H9 (cell line): ENCODE results near the gene FAM163B. TPM values are rescaled to one million over a fixed set of nuclear protein-coding genes. Genes with fewer than 3 reads are reported as not detected.

Experiments used
- DNase-seq: peaks from one replicate; pipeline ENCODE4 v3.0.0-alpha.2; 2017
- H2AFZ ChIP-seq: one replicate; pipeline ENCODE4 v1.6.1; 2013; ENCODE audit warnings: mild to moderate bottlenecking, low read length, control low read depth, moderate library complexity
- H2AK5ac ChIP-seq: 2 replicates; pipeline ENCODE4 v1.6.1; 2013; ENCODE audit warnings: low read length, control low read depth, mixed read lengths; ENCODE audit not compliant: insufficient read length
- H2BK120ac ChIP-seq: one replicate; pipeline ENCODE4 v1.6.1; 2013; ENCODE audit warnings: low read depth, mild to moderate bottlenecking, low read length, control low read depth, inconsistent platforms; ENCODE audit not compliant: poor library complexity, severe bottlenecking
- H2BK12ac ChIP-seq: 2 replicates; pipeline ENCODE4 v1.6.1; 2013; ENCODE audit warnings: low read length, control low read depth, mixed read lengths, low read depth; ENCODE audit not compliant: insufficient read length
- H2BK15ac ChIP-seq: 2 replicates; pipeline ENCODE4 v1.6.1; 2013; ENCODE audit warnings: low read depth, low read length, control low read depth
- H2BK20ac ChIP-seq: one replicate; pipeline ENCODE4 v1.6.1; 2013; ENCODE audit warnings: low read depth, mild to moderate bottlenecking, low read length, control low read depth, inconsistent platforms; ENCODE audit not compliant: poor library complexity, severe bottlenecking
- H2BK5ac ChIP-seq: 2 replicates; pipeline ENCODE4 v1.6.1; 2013; ENCODE audit warnings: low read length, control low read depth, mixed read lengths; ENCODE audit not compliant: insufficient read length
- H3K14ac ChIP-seq: 2 replicates; pipeline ENCODE4 v1.6.1; 2013; ENCODE audit warnings: low read length, control low read depth; ENCODE audit not compliant: insufficient read depth
- H3K18ac ChIP-seq: 2 replicates; pipeline ENCODE4 v1.6.1; 2013; ENCODE audit warnings: low read depth, mild to moderate bottlenecking, mixed read lengths, low read length, control low read depth; ENCODE audit not compliant: insufficient read length
- H3K23ac ChIP-seq: 2 replicates; pipeline ENCODE4 v1.6.1; 2013; ENCODE audit warnings: low read length, control low read depth, mixed read lengths, low read depth; ENCODE audit not compliant: insufficient read length
- H3K23me2 ChIP-seq: 2 replicates; pipeline ENCODE4 v1.6.1; 2013; ENCODE audit warnings: low read depth, mild to moderate bottlenecking, mixed read lengths, low read length, control low read depth; ENCODE audit not compliant: insufficient read length, poor library complexity, severe bottlenecking
- H3K27ac ChIP-seq: 2 replicates; pipeline ENCODE4 v1.5.1; 2013; ENCODE audit warnings: low read length, control low read depth, mixed read lengths, low read depth; ENCODE audit not compliant: insufficient read length
- H3K27me3 ChIP-seq: 2 replicates; pipeline ENCODE4 v1.6.1; 2013; ENCODE audit warnings: low read length, control low read depth, inconsistent platforms; ENCODE audit not compliant: insufficient read depth
- H3K4ac ChIP-seq: 2 replicates; pipeline ENCODE4 v1.6.1; 2013; ENCODE audit warnings: low read depth, mild to moderate bottlenecking, control low read depth, inconsistent platforms, low read length, moderate library complexity
- H3K4me1 ChIP-seq: 2 replicates; pipeline ENCODE4 v1.6.1; 2013; ENCODE audit warnings: low read length, control low read depth, inconsistent platforms; ENCODE audit not compliant: insufficient read depth
- H3K4me2 ChIP-seq: 2 replicates; pipeline ENCODE4 v1.6.1; 2013; ENCODE audit warnings: low read length, control low read depth, mixed read lengths; ENCODE audit not compliant: insufficient read length, insufficient read depth
- H3K56ac ChIP-seq: 2 replicates; pipeline ENCODE4 v1.6.1; 2013; ENCODE audit warnings: low read depth, mild to moderate bottlenecking, mixed read lengths, low read length, control low read depth; ENCODE audit not compliant: insufficient read length
- H3K79me1 ChIP-seq: 2 replicates; pipeline ENCODE4 v1.6.1; 2013; ENCODE audit warnings: low read depth, mild to moderate bottlenecking, moderate library complexity, low read length, control low read depth, inconsistent platforms; ENCODE audit not compliant: insufficient read depth, poor library complexity, severe bottlenecking
- H3K79me2 ChIP-seq: 2 replicates; pipeline ENCODE4 v1.6.1; 2013; ENCODE audit warnings: low read length, control low read depth, inconsistent platforms; ENCODE audit not compliant: insufficient read depth
- H3K9ac ChIP-seq: 2 replicates; pipeline ENCODE4 v1.6.1; 2013; ENCODE audit warnings: low read length, control low read depth, mixed read lengths; ENCODE audit not compliant: insufficient read length; ENCODE audit errors: extremely low read depth
- H3K9me3 ChIP-seq: one replicate; pipeline ENCODE4 v1.6.1; 2013; ENCODE audit warnings: low read depth, low read length, inconsistent platforms; ENCODE audit not compliant: control insufficient read depth
- H3T11ph ChIP-seq: one replicate; pipeline ENCODE4 v1.6.1; 2013; ENCODE audit warnings: mild to moderate bottlenecking, low read length, control low read depth, inconsistent platforms
- H4K20me1 ChIP-seq: one replicate; pipeline ENCODE4 v1.6.1; 2013; ENCODE audit not compliant: control insufficient read depth, insufficient read length, insufficient read depth
- H4K5ac ChIP-seq: 2 replicates; pipeline ENCODE4 v1.6.1; 2013; ENCODE audit warnings: low read depth, mild to moderate bottlenecking, mixed read lengths, low read length, control low read depth; ENCODE audit not compliant: insufficient read length
- H4K8ac ChIP-seq: replicated peaks from 2 replicates; pipeline ENCODE4 v1.6.1; 2013; ENCODE audit warnings: low read length, control low read depth, mixed read lengths, low read depth; ENCODE audit not compliant: insufficient read length
- H4K91ac ChIP-seq: 2 replicates; pipeline ENCODE4 v1.6.1; 2013; ENCODE audit warnings: low read depth, mild to moderate bottlenecking, moderate library complexity, mixed read lengths, low read length, control low read depth; ENCODE audit not compliant: insufficient read length
- H3K27ac Mint-ChIP-seq, 3 experiments: 2 replicates in 2 of 3; 3 replicates in 1 of 3; pipeline ENCODE4 v1.8.0; 2020 to 2021; ENCODE audit warnings: mixed read lengths in 3 of 3, mild to moderate bottlenecking in 1 of 3, moderate library complexity in 1 of 3
- H3K27me3 Mint-ChIP-seq: 2 replicates; pipeline ENCODE4 v1.8.0; 2021; ENCODE audit warnings: low read depth, mild to moderate bottlenecking, moderate library complexity, mixed read lengths
- H3K36me3 Mint-ChIP-seq, 3 experiments: 2 replicates in 2 of 3; 3 replicates in 1 of 3; pipeline ENCODE4 v1.8.0; 2020 to 2021; ENCODE audit warnings: low read depth in 3 of 3, mixed read lengths in 3 of 3; ENCODE audit not compliant: insufficient read depth in 1 of 3
- H3K4me1 Mint-ChIP-seq, 2 experiments: 2 replicates each; pipeline ENCODE4 v1.8.0; 2020; ENCODE audit warnings: mixed read lengths in 2 of 2
- H3K4me3 Mint-ChIP-seq, 2 experiments: 2 replicates in 1 of 2; 3 replicates in 1 of 2; pipeline ENCODE4 v1.8.0; 2020 to 2021; ENCODE audit warnings: mild to moderate bottlenecking in 2 of 2, mixed read lengths in 2 of 2, moderate library complexity in 1 of 2
- H3K9me3 Mint-ChIP-seq, 2 experiments: 2 replicates in 1 of 2; 3 replicates in 1 of 2; pipeline ENCODE4 v1.8.0; 2020; ENCODE audit warnings: mild to moderate bottlenecking in 2 of 2, mixed read lengths in 2 of 2, moderate library complexity in 1 of 2
- CTCF ChIP-seq: fragments of 200-600 bp; sonication (generic); conservative IDR thresholded peaks from 3 replicates; pipeline ENCODE4 v1.8.0; 2021; ENCODE audit warnings: antibody characterized with exemption, mild to moderate bottlenecking
- WGBS: extraction: QIAGEN DNeasy Blood & Tissue Kit; methylation state at CpG from one replicate; pipeline ENCODE4 v1.1.7; 2013; ENCODE audit warnings: missing lambda C conversion rate, low lambda C conversion rate, mixed read lengths; ENCODE audit not compliant: insufficient read length; ENCODE audit errors: extremely low coverage; 5-methylcytosine and 5-hydroxymethylcytosine counted together
- total RNA-seq: library from RNA; stranded (reverse); gene quantifications from 2 replicates; pipeline ENCODE4 v1.2.1, GENCODE V29; 2021

The FAM163B gene
- total RNA-seq, 1 experiment from 2014 or later: 0.39 TPM

GRCh38 chr9:133590231-133590855, 18.8 kb downstream of the FAM163B start:
- Mint-ChIP-seq H3K4me1 (peaks cover 7 to 11% of the 10 kb centered on the region in 2 experiments), H3K27me3 (peaks cover 4% of the 10 kb centered on the region), H3K9me3 (peaks cover 3 to 4% of the 10 kb centered on the region in 2 experiments), H3K4me3 (no peak overlapping the region), H3K36me3 (peaks cover 0 to 2% (median 2%) of the 10 kb centered on the region in 3 experiments; a peak in 2 of 7 replicates), H3K27ac (peak overlapping the region in 1 of 3 experiments; percentile 55; a peak in 1 of 7 replicates)
- H4K8ac ChIP-seq: no peak overlapping the region
- no peak overlapping the region for H3K56ac ChIP-seq
- WGBS: no CpG with 5 or more reads among the region's 20 CpGs
- H2BK20ac ChIP-seq: no peak overlapping the region
- H3K9ac ChIP-seq: no peak overlapping the region
- H3K23me2 ChIP-seq: no peaks in the 10 kb centered on the region
- no peak for DNase-seq
- H2AFZ ChIP-seq: no peak overlapping the region
- no peak overlapping the region for H3K18ac ChIP-seq
- no peaks in the 10 kb centered on the region for H3K79me2 ChIP-seq
- H3K14ac ChIP-seq: no peak overlapping the region
- no peaks in the 10 kb centered on the region for H3K9me3 ChIP-seq
- no peak overlapping the region for H2BK15ac ChIP-seq
- no peaks in the 10 kb centered on the region for H4K20me1 ChIP-seq
- no peak overlapping the region for H2BK120ac ChIP-seq
- no peak overlapping the region for H2BK5ac ChIP-seq
- no peaks in the 10 kb centered on the region for H3K27me3 ChIP-seq
- H3K4me1 ChIP-seq: no peaks in the 10 kb centered on the region
- H2AK5ac ChIP-seq: no peak overlapping the region
- no peak overlapping the region for H3T11ph ChIP-seq
- H4K91ac ChIP-seq: no peak overlapping the region
- TF ChIP-seq CTCF: no peak
- no peaks in the 10 kb centered on the region for H3K79me1 ChIP-seq
- H4K5ac ChIP-seq: no peak overlapping the region
- no peak overlapping the region for H2BK12ac ChIP-seq
- no peak overlapping the region for H3K27ac ChIP-seq
- no peak overlapping the region for H3K4me2 ChIP-seq
- H3K4ac ChIP-seq: no peak overlapping the region
- no peak overlapping the region for H3K23ac ChIP-seq
